ENCODE measurements around the gene SZT2.
"Not testable (repeated sequence)": the region's sequence is repeated elsewhere in the genome, so short reads cannot be mapped to it uniquely, and the experiment has no call there.

The SZT2 gene

DNA sequence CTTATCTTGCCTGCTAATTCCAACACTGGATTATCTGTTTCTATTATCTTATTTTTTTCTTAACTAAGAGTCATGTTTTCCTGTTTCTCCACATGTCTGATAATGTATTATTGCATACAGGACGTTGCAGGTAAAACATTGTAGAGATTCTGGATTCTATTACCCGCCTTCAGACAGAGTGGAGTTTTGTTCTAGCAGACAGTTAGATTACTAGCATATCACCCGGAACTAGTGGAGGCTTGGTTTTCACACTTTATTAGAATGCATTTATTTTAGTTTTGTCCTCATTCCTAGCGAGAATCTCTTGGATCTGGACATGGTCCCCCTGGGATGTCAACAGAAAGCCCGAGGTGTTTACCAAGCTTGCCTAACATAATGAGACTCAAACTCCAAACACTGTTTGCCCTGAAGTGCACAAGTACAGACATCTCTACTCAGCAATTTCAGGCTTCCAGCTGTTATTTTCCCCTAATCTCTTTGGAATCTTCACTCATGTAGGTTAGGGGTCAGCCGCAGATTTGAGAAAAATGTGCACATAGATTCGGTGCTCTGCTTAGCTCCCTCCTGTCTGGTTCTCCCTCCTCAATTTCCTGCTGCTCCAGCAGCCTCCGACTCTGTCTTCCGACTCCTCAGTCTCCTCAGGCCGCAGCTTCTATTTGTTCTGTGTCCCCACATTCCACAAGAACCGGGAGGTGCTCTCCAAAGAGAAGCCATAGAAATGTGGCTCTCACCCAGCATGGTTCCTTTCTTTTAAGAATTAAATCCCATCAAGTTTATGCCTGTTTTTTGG lies 104.2 kb downstream of the SZT2 start:
- Histone ChIP-seq H3K4me3 (ENCODE audit: low read depth in 1 of 2, low read length in 2 of 2) (no peak overlapping the region), H4K20me1 (ENCODE audit: insufficient read depth, low read length) (no peaks in the 10 kb centered on the region), H3K9me3 (ENCODE audit: insufficient read depth, low read length, severe bottlenecking) (peaks cover 5% of the 10 kb centered on the region), H3K9ac (ENCODE audit: low read depth, low read length) (no peak overlapping the region), H2AFZ (ENCODE audit: low read depth, low read length) (no peak overlapping the region), H3K79me2 (ENCODE audit: insufficient read depth, low read length) (no peaks in the 10 kb centered on the region), H3K4me1 (ENCODE audit: insufficient read depth, low read length) (no peaks in the 10 kb centered on the region), H3K27ac (ENCODE audit: low read length) (no peak overlapping the region), H3K4me2 (ENCODE audit: insufficient read depth, low read length) (no peak overlapping the region), H3K27me3 (ENCODE audit: insufficient read depth, low read length, poor library complexity) (peaks cover 11% of the 10 kb centered on the region), H3K36me3 (ENCODE audit: insufficient read depth, low read length) (no peaks in the 10 kb centered on the region)
- no peak for DNase-seq
- TF ChIP-seq, protein P1, sequence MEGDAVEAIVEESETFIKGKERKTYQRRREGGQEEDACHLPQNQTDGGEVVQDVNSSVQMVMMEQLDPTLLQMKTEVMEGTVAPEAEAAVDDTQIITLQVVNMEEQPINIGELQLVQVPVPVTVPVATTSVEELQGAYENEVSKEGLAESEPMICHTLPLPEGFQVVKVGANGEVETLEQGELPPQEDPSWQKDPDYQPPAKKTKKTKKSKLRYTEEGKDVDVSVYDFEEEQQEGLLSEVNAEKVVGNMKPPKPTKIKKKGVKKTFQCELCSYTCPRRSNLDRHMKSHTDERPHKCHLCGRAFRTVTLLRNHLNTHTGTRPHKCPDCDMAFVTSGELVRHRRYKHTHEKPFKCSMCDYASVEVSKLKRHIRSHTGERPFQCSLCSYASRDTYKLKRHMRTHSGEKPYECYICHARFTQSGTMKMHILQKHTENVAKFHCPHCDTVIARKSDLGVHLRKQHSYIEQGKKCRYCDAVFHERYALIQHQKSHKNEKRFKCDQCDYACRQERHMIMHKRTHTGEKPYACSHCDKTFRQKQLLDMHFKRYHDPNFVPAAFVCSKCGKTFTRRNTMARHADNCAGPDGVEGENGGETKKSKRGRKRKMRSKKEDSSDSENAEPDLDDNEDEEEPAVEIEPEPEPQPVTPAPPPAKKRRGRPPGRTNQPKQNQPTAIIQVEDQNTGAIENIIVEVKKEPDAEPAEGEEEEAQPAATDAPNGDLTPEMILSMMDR (IDR thresholded peaks at IDR 0.05; ENCODE audit: borderline replicate concordance, extremely low read depth, low read length, poor library complexity, severe bottlenecking) = no peak
- TF ChIP-seq EZH2 (IDR thresholded peaks at IDR 0.05; ENCODE audit: borderline replicate concordance, low read depth, low read length, severe bottlenecking) = no peak
- ATAC-seq (ENCODE audit: insufficient read depth, low read depth) = no peak

DNA sequence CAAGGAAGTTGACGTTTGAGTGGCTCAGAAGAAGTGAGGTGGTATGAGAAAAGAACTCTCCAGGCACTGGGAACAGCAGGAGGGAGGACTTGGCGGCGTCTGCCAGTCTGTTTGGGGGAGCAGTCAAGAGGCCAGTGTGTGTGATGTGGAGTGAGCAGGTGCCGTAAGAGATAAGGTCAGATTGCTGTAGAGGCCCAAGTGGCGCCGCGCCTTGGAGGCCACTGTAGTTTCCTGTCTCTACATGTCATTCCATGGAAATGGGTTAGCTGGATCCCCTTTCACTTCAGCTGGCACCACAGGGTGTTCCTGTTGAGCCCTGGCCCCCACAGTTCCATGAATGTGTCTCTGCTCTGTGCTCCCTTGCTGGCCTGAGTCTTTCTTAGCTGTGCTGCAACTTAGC lies 105.5 kb downstream of the SZT2 start:
- H3K27me3 ChIP-seq (ENCODE audit: insufficient read depth, low read length, poor library complexity) = peaks cover 11% of the 10 kb centered on the region
- H3K9me3 ChIP-seq (ENCODE audit: insufficient read depth, low read length, severe bottlenecking) = peaks cover 5% of the 10 kb centered on the region

DNA sequence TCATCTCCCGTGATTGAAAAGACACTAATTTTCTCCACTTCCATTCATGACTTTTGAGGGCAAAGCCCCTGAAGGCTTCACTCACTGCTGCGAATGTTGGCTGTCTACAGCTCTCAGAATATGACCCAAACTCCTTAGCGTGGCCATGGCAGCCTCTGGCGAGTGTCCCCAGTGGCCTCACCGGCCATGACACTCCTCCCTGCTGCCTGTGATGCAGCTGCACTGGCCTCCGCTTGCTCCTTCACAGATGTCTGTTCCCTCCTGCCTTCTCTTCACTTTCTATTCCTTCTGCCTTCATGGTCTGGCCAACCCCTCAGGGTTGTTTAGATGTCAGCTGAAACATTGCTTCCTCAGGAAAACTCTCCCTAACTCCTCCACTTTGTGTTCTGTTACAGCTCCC lies 110.2 kb downstream of the SZT2 start:
- H3K27me3 ChIP-seq (ENCODE audit: insufficient read depth, low read length, poor library complexity) = peaks cover 7% of the 10 kb centered on the region
- ATAC-seq (ENCODE audit: insufficient read depth, low read depth) (no peak), DNase-seq (no peak)
- TF ChIP-seq EZH2 (IDR thresholded peaks at IDR 0.05; ENCODE audit: borderline replicate concordance, low read depth, low read length, severe bottlenecking) = no peak
- TF ChIP-seq, protein P1 (IDR thresholded peaks at IDR 0.05; ENCODE audit: borderline replicate concordance, extremely low read depth, low read length, poor library complexity, severe bottlenecking) = no peak
- no peaks in the 10 kb centered on the region for H3K4me1 ChIP-seq (ENCODE audit: insufficient read depth, low read length)
- H4K20me1 ChIP-seq (ENCODE audit: insufficient read depth, low read length) = no peaks in the 10 kb centered on the region
- H3K36me3 ChIP-seq (ENCODE audit: insufficient read depth, low read length) = no peaks in the 10 kb centered on the region
- H3K27ac ChIP-seq (ENCODE audit: low read length) = no peak overlapping the region
- H3K4me2 ChIP-seq (ENCODE audit: insufficient read depth, low read length) = no peak overlapping the region
- H3K79me2 ChIP-seq (ENCODE audit: insufficient read depth, low read length) = no peaks in the 10 kb centered on the region
- no peaks in the 10 kb centered on the region for H3K9me3 ChIP-seq (ENCODE audit: insufficient read depth, low read length, severe bottlenecking)
- no peak overlapping the region for H3K4me3 ChIP-seq (ENCODE audit: low read depth in 1 of 2, low read length in 2 of 2)
- no peak overlapping the region for H3K9ac ChIP-seq (ENCODE audit: low read depth, low read length)
- H2AFZ ChIP-seq (ENCODE audit: low read depth, low read length) = no peak overlapping the region

More for the DNA sequence above, 105.5 kb downstream of the SZT2 start:
- H3K4me2 ChIP-seq (ENCODE audit: insufficient read depth, low read length) = no peak overlapping the region
- TF ChIP-seq EZH2 (IDR thresholded peaks at IDR 0.05; ENCODE audit: borderline replicate concordance, low read depth, low read length, severe bottlenecking) = no peak
- TF ChIP-seq, protein P1 (IDR thresholded peaks at IDR 0.05; ENCODE audit: borderline replicate concordance, extremely low read depth, low read length, poor library complexity, severe bottlenecking) = no peak
- no peaks in the 10 kb centered on the region for H3K36me3 ChIP-seq (ENCODE audit: insufficient read depth, low read length)
- H3K27ac ChIP-seq (ENCODE audit: low read length) = no peak overlapping the region
- H2AFZ ChIP-seq (ENCODE audit: low read depth, low read length) = no peak overlapping the region
- H3K79me2 ChIP-seq (ENCODE audit: insufficient read depth, low read length) = no peaks in the 10 kb centered on the region
- no peaks in the 10 kb centered on the region for H4K20me1 ChIP-seq (ENCODE audit: insufficient read depth, low read length)
- H3K9ac ChIP-seq (ENCODE audit: low read depth, low read length) = no peak overlapping the region
- no peak for DNase-seq
- no peak overlapping the region for H3K4me3 ChIP-seq (ENCODE audit: low read depth in 1 of 2, low read length in 2 of 2)
- no peaks in the 10 kb centered on the region for H3K4me1 ChIP-seq (ENCODE audit: insufficient read depth, low read length)
- ATAC-seq (ENCODE audit: insufficient read depth, low read depth) = no peak

DNA sequence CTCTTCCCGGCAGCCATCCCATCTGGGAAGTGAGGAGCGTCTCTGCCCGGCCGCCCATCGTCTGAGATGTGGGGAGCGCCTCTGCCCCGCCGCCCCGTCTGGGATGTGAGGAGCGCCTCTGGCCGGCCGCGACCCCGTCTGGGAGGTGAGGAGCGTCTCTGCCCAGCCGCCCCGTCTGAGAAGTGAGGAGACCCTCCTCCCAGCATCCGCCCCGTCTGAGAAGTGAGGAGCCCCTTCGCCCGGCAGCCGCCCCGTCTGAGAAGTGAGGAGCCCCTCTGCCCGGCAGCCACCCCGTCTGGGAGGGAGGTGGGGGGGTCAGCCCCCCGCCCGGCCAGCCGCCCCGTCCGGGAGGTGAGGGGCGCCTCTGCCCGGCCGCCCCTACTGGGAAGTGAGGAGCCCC lies 112.1 kb downstream of the SZT2 start:
- not testable (repeated sequence) for H3K9ac ChIP-seq (ENCODE audit: low read depth, low read length); H2AFZ ChIP-seq (ENCODE audit: low read depth, low read length); H3K4me1 ChIP-seq (ENCODE audit: insufficient read depth, low read length); H3K9me3 ChIP-seq (ENCODE audit: insufficient read depth, low read length, severe bottlenecking); DNase-seq; ATAC-seq (ENCODE audit: insufficient read depth, low read depth); H4K20me1 ChIP-seq (ENCODE audit: insufficient read depth, low read length); H3K27ac ChIP-seq (ENCODE audit: low read length); H3K36me3 ChIP-seq (ENCODE audit: insufficient read depth, low read length); H3K27me3 ChIP-seq (ENCODE audit: insufficient read depth, low read length, poor library complexity); H3K4me3 ChIP-seq (ENCODE audit: low read depth in 1 of 2, low read length in 2 of 2); H3K79me2 ChIP-seq (ENCODE audit: insufficient read depth, low read length); H3K4me2 ChIP-seq (ENCODE audit: insufficient read depth, low read length)
